ENCODE measurements around the gene POLL.
A peak's percentile ranks its signal among the peaks of the same experiment; 100 is the strongest.
"Not testable (repeated sequence)": the region's sequence is repeated elsewhere in the genome, so short reads cannot be mapped to it uniquely, and the experiment has no call there.

Gene POLL

DNA sequence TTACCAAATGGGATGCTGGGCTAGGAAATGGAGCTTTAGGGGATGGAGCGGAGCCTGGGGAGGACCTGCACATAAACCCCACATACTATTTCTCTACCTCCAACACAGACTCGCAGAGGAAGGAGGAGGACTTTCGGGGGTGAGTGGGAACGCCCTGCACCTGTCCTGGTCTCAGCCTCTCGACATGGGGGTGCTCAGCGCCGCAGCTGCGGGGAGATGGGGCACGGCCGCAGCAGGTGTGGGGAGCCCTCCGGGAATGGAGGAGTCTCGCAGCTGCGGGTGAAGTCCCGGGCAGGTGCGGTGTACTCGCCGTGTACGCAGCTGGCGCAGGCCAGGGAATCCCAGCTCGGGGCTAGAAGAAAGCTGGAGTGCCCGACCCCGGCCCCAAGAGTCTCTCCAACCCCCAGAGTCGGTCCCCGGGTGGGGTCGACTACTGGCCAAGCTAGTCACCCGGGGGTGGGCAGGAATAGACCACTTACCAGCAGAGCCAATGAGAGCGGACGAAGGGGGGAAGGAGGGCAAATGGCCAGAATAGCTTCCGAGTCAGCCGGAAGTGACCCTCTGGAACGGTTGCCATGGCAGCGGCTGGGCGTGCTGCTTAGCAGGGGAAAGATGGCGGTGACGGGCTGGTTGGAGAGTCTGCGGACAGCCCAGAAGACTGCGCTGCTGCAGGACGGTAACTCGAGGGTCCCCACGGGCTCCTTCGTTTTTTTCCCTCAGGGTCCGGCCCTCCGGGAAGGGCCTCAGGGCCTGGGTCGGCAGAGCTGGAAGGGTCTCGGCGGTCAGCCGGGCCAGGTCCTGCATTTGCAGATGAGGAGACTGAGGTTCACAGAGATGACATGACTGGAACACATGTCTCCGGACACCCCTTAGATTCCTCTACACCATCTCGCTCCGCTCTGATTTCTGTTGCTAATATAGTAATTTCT lies at the start of gene POLL, which contains the start of gene DPCD:
Gene POLL, minus strand, starts transcription at position 533 of the 929 bp plus-strand sequence. CDS start 897 bp downstream, outside the sequence.
Gene DPCD, plus strand, starts transcription at position 597 of the 929 bp plus-strand sequence. Its CDS starts 16 bp downstream, at position 613.
- peak; percentile 88 for DNase-seq (ENCODE audit: low read depth)

DNA sequence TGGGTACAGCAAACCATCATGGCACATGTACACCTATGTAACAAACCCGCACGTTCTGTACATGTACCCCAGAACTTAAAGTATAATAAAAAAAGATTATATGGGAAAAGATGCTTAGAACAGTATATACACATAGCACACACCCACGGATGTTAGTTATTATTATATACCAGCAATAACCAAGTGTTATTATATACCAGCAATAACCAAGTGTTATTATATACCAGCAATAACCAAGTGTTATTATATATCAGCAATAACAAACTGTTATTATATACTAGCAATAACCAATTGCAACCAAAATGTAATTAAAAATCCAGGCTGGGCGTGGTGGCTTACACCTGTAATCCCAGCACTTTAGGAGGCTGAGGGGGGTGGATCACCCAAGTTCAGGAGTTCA lies 45.5 kb upstream of the POLL start:
- DNase-seq (ENCODE audit: low read depth) = not testable (repeated sequence)

DNA sequence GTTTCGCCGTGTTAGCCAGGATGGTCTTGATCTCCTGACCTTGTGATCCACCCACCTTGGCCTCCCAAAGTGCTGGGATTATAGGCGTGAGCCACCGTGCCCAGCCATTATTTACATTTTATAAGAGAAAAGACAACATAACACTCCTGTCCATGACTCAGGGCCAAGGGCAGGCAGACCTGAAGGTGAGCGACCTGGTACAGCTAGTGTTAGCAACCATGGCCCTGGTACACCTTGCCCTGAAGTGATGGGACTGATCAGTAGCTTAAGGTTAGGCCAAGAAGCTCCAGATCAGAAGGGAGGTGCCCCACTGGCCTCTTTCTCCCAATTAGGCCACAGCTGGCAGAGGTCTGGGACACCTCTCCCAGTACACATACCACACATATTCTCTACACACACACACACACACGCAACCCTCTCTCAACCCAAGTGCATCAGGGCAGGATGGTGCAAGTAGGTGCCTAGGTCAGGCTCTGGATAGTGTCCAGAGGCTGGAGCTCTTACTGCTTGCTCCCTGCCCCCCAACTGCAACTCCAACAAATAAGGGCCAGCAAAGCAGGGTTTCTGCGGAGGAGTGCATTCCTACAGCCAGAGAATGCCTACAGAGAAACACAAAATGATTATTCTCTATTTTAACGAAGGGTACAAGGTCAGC lies 43.9 kb upstream of the POLL start:
- DNase-seq (ENCODE audit: low read depth) = no peak

- no peak for DNase-seq (ENCODE audit: low read depth)
Measured at GRCh38 chr10:101630633-101630920, 42.5 kb upstream of the POLL start.

GRCh38 chr10:101629837-101630632 lies 42.0 kb upstream of the POLL start:
- no peak for DNase-seq (ENCODE audit: low read depth)

GRCh38 chr10:101625821-101626412 lies 37.9 kb upstream of the POLL start:
- DNase-seq (ENCODE audit: low read depth) = no peak

DNA sequence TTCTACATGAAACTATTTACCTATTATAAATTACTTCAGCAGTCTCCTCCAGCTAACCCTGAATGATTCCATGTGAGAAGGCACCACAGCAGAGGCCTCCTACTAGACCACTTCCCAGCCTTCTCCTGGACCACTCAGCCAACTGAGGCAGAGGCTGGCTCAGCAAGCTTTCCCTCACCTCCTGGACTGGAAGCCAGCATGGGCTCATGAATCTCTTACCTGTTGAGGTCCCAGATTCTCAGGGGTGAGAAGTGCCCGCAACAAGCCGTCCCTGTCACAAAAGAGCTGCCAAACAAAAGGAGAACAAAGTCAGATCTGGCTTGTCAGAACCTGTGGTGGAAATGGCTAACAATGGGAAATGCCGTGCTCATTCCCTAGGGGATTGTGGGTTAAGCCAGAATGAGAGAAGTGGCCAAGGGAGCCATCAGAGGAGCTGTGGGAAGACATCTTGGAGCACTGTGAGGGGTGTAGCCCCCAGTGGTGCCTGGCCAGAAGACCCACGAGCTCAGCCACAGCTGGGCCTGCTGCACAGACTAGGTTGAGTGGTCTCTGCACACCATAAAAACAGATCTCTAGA lies 36.6 kb upstream of the POLL start:
- no peak for DNase-seq (ENCODE audit: low read depth)

DNA sequence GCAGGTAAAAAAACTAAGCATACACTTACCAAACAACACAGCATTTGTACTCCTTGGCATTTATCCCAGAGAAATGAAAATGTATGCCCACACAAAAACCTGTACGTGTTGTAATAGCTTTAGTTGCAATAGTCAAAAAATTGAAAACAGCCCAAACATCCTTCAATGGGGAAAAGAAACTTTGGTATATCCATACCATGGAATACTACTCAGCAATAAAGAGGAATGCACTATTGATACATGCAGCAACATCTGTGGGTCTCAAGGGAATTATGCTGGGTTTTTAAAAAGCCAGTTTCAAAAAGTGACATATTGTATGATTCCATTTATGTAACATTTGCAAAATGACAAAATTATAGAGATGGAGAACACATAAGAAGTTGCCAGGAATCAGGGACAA lies 35.5 kb upstream of the POLL start:
- no peak for DNase-seq (ENCODE audit: low read depth)

- DNase-seq (ENCODE audit: low read depth) = no peak
Measured at GRCh38 chr10:101619983-101620382, 31.9 kb upstream of the POLL start.

DNA sequence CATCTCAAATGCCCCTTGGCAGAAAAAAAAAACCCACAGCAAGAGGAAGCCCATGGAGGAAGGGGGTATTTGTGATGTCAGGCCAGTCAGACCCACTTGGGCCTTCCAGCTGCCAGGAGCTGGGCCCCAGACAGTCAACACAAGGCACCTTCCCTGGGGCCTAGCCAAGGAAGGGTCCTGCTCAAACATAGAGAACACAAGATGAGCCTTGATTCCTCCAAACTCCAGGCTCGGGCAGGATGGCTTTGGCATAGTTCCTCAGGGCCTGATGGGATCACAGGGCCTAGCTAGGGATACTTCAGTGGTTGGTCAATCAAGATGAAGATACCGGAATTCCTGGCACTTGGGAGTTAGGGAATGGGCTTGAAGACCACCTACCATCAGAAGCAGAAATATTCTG lies 30.8 kb upstream of the POLL start:
- no peak for DNase-seq (ENCODE audit: low read depth)

DNA sequence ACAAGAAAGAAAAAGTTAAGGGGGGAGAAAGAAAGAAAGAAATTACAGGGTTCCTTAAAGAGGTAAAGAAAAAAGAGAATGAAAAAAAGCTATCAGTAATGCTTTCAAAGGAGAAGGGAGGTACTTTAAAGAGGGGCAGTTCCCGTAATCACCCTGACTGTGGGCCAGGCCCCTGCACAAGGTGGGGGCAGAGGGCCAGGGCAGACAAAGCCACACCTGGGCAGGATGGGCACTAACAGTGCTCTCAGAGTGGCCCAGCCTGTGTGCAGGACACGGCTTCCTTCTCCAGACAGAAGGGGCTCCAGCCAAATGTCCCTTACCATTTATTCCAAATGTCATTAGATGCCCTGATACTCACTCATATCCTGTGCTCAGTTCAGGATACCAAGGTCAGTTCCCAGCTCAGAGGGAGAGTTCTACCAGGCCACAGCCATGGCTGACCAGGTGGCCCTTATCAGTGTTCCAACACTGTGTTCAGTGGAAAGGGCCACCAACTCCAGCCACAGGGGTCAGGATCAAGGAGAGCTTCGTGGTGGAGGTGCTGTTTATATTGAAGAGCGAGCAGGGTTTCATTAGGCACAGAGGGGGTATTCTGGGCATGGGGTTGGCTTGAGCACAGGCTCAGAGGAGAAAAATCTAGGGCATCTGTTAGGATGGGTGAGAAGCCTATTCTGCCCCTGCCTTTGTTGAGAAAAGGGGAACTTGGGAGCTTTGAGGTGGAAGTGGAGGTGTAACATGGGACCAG lies 29.9 kb upstream of the POLL start:
- DNase-seq (ENCODE audit: low read depth) = no peak

GRCh38 chr10:101617102-101617823 lies 29.2 kb upstream of the POLL start:
- DNase-seq (ENCODE audit: low read depth) = no peak

- DNase-seq (ENCODE audit: low read depth) = no peak
Measured at GRCh38 chr10:101616415-101617101, 28.5 kb upstream of the POLL start.

DNA sequence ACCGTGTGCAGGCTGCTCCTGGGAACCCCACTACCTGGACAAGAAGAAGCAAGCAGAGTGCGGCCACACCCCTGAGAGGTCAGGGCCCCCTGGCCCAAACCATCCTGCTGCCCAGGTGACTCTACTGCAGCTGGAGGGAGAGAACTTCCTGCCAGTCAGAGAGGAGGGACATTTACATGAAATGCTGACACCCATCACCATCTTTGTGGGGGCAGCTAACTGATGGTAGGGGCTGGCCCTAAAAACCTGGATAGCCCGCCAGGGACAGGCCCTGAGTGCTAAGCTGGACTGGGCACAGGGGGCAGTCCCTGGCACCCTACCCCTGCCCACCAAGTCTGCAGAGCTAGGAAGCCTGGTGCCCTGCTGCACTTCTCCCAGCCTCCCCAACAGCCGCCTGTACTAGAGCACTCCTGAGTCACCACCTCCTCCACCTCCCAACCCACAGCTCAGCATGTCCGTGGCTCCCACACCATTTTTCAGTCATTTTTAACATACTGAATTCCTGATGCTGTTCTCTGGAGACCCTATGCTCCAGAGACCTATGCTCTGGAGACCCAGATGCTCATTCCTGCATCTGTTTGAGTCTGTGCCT lies 27.6 kb upstream of the POLL start:
- no peak for DNase-seq (ENCODE audit: low read depth)

- DNase-seq (ENCODE audit: low read depth) = no peak
Measured at GRCh38 chr10:101614663-101615524, 26.8 kb upstream of the POLL start.

GRCh38 chr10:101613646-101614045 lies 25.6 kb upstream of the POLL start:
- no peak for DNase-seq (ENCODE audit: low read depth)

GRCh38 chr10:101612872-101613271 lies 24.8 kb upstream of the POLL start:
- no peak for DNase-seq (ENCODE audit: low read depth)

DNA sequence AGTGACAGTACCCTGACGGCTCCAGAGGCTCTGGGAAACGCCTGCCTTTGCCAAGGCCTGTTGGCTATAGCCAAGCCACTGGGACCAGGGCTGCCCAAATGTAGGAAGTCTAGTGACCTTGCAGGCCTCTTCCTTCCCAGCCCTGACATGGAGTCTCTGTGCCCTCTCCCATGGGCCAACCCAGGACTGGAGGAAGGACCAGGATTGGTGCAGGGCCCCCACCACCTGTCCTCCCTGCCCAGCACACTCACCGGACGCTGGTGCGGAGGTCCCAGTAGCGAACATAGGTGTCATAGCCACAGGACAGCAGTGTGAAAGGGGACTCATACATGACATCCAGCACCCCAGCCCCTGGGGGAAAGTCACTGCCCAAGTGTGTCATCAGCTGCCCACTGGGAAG lies 24.0 kb upstream of the POLL start:
- DNase-seq (ENCODE audit: low read depth) = no peak

All from activated T-cell treated with anti-CD3 and anti-CD28 coated beads for 1 hour (primary cell).